ENCODE results near the gene STAG2.
"Not testable (repeated sequence)": the region's sequence is repeated elsewhere in the genome, so short reads cannot be mapped to it uniquely, and the experiment has no call there.

STAG2 gene

DNA sequence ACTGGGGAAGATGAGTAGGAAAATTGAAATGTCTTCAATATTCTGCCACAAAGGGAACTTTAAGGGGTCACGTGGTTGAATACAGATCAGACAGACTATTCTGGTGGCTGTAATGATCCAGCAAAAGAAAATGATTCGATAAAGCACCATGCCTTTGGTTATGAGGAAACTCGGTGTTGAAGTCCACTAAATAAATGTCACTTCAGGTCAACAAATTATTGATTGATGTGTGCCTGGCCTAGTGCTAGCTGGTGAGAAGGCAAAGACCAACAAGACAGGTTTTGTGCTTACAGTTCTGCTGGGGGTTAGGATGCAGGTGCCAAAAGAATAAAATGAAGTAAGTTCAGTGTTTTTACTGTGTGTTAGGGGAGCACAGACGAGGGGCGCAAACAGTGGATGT, 142.5 kb downstream of the STAG2 start:
- no peaks in the 10 kb centered on the region for H3K4me1 ChIP-seq (ENCODE audit: control insufficient read depth in 1 of 2, insufficient read depth in 1 of 2, low read depth in 1 of 2, low read length in 1 of 2)
- TF ChIP-seq CTCF (IDR thresholded peaks at IDR 0.05), result no peak
- no peaks in the 10 kb centered on the region for H3K27me3 ChIP-seq
- no peaks in the 10 kb centered on the region for H3K9me3 ChIP-seq
- no peak overlapping the region for H3K4me3 ChIP-seq (ENCODE audit: low read depth in 1 of 2, low read length in 1 of 2)
- H3K27ac ChIP-seq, result no peak overlapping the region
- H3K36me3 ChIP-seq, result peaks cover 26% of the 10 kb centered on the region

- not testable (repeated sequence) for H3K4me3 ChIP-seq (ENCODE audit: low read depth in 1 of 2, low read length in 1 of 2); H3K27ac ChIP-seq; H3K4me1 ChIP-seq (ENCODE audit: control insufficient read depth in 1 of 2, insufficient read depth in 1 of 2, low read depth in 1 of 2, low read length in 1 of 2); H3K27me3 ChIP-seq; H3K9me3 ChIP-seq
- peaks cover 23% of the 10 kb centered on the region for H3K36me3 ChIP-seq
Measured at GRCh38 chrX:124104512-124104911, 143.0 kb downstream of the STAG2 start.

DNA sequence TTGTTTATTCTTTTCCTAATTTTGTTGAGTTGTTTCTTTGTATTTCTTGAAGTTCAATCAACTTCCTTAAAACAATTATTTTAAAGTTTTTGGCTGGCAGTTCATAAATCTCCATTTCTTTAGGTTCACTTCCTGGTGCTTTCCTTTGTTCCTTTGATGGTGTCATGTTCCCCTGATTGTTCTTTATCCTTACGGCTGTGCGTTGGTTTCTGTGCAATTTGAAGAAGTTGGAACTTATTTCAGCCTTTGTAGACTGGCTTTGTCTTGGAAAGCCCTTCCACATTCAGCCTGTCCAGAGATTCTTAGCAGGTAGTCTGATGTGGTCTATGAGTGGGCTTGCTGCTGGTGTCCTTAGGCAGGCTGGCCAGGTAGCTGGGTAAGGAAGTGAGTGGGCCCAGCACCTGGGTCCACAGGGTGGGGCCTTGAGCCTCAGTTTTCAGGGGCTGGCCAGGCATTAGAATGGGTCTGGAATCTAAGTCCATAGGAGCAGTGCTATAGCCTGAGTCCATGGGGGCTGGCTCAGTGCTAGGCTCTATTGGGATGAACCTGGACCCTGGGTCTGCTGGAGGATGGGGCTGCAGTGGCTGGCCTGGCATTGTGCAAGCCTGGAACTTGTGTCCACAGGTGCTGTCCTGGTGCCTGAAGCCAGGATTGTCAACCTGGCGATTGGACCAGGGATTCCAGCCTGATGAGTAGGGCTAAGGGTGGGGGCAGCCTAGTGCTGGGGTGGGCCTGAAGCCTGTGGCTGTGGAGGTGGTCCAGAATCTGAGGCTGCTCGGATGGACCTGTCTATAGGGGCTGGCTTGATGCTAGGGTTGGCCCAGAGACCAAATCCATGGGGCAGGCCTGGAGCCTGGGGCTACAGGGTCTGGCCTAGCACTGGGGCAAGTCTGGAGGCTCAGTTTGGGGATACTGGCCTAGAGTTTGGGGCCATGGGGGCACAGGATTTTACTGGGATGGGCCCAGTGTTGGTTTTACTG, 152.4 kb downstream of the STAG2 start:
- TF ChIP-seq CTCF (IDR thresholded peaks at IDR 0.05), result no peak
- Histone ChIP-seq H3K4me3 (ENCODE audit: low read depth in 1 of 2, low read length in 1 of 2) (no peak overlapping the region), H3K36me3 (no peaks in the 10 kb centered on the region), H3K27me3 (no peaks in the 10 kb centered on the region), H3K9me3 (no peaks in the 10 kb centered on the region), H3K27ac (no peak overlapping the region), H3K4me1 (ENCODE audit: control insufficient read depth in 1 of 2, insufficient read depth in 1 of 2, low read depth in 1 of 2, low read length in 1 of 2) (no peaks in the 10 kb centered on the region)

GRCh38 chrX:124117325-124117724, 155.8 kb downstream of the STAG2 start:
- H3K27me3 ChIP-seq, result no peaks in the 10 kb centered on the region
- no peaks in the 10 kb centered on the region for H3K36me3 ChIP-seq
- no peak for TF ChIP-seq CTCF (IDR thresholded peaks at IDR 0.05)
- H3K9me3 ChIP-seq, result no peaks in the 10 kb centered on the region
- no peaks in the 10 kb centered on the region for H3K4me1 ChIP-seq (ENCODE audit: control insufficient read depth in 1 of 2, insufficient read depth in 1 of 2, low read depth in 1 of 2, low read length in 1 of 2)
- H3K27ac ChIP-seq, result no peak overlapping the region
- no peak overlapping the region for H3K4me3 ChIP-seq (ENCODE audit: low read depth in 1 of 2, low read length in 1 of 2)

DNA sequence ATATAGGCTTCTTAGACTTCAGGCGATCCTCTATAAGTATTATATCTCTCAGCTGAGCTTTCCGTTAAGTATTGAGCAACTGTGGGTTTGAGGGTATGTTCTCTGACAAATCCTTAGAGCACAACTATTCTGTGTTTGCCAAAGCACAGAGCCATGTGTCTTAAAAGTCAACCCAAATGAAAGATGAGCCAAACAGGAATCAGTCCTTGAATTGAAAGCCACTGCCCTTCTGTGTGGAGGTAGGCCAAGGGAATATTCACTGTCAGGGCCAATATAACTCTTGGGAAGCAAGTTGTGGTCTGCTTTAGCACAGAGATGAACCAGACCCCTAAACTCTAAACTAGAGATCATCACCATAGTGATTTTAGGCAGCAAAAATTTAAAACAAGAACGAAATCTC, 164.0 kb downstream of the STAG2 start:
- Histone ChIP-seq H3K4me3 (ENCODE audit: low read depth in 1 of 2, low read length in 1 of 2) (no peak overlapping the region), H3K4me1 (ENCODE audit: control insufficient read depth in 1 of 2, insufficient read depth in 1 of 2, low read depth in 1 of 2, low read length in 1 of 2) (no peaks in the 10 kb centered on the region)
- no peak for TF ChIP-seq CTCF (IDR thresholded peaks at IDR 0.05)

GRCh38 chrX:124127496-124127895, 166.0 kb downstream of the STAG2 start:
- H3K27ac ChIP-seq, result no peak overlapping the region
- no peak for TF ChIP-seq CTCF (IDR thresholded peaks at IDR 0.05)
- H3K36me3 ChIP-seq, result no peaks in the 10 kb centered on the region
- H3K4me1 ChIP-seq (ENCODE audit: control insufficient read depth in 1 of 2, insufficient read depth in 1 of 2, low read depth in 1 of 2, low read length in 1 of 2), result no peaks in the 10 kb centered on the region
- no peaks in the 10 kb centered on the region for H3K27me3 ChIP-seq
- no peak overlapping the region for H3K4me3 ChIP-seq (ENCODE audit: low read depth in 1 of 2, low read length in 1 of 2)
- no peaks in the 10 kb centered on the region for H3K9me3 ChIP-seq

More for the DNA sequence above, 164.0 kb downstream of the STAG2 start:
- Histone ChIP-seq H3K27me3 (no peaks in the 10 kb centered on the region), H3K27ac (no peak overlapping the region), H3K36me3 (no peaks in the 10 kb centered on the region), H3K9me3 (no peaks in the 10 kb centered on the region)

DNA sequence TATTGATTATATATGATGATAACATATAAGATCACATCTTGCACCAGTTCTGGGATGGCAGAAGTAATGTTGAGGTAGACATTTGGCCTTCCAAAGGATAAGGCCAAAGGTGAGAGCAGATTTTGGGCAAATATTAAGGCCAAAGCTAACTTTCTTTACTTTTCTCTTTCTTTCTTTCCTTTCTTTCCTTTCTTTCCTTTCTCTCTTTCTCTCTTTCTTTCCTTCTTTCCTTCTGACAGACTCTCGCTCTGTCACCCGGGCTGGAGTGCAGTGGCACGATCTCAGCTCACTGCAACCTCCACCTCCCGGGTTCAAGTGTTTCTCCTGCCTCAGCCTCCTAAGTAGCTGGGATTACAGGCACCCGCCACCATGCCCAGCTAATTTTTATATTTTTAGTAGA, 170.9 kb downstream of the STAG2 start:
- H3K4me1 ChIP-seq (ENCODE audit: control insufficient read depth in 1 of 2, insufficient read depth in 1 of 2, low read depth in 1 of 2, low read length in 1 of 2); H3K4me3 ChIP-seq (ENCODE audit: low read depth in 1 of 2, low read length in 1 of 2); H3K9me3 ChIP-seq; H3K36me3 ChIP-seq; H3K27me3 ChIP-seq; H3K27ac ChIP-seq: not testable (repeated sequence)

All from neutrophil (primary cell).